Hepatocyte (in vitro differentiated cells): ENCODE data around the gene ARHGDIB.

Experiments
- CTCF ChIP-seq: fragments of 200-600 bp; sonication (generic); IDR thresholded peaks from 2 replicates; pipeline ENCODE4 v1.5.1; 2016; ENCODE audit warnings: antibody characterized with exemption, mild to moderate bottlenecking; ENCODE audit not compliant: poor library complexity
- EZH2 ChIP-seq: fragments of 200-600 bp; sonication (generic); IDR thresholded peaks from 2 replicates; pipeline ENCODE4 v1.6.1; 2016; ENCODE audit warnings: antibody characterized with exemption, mild to moderate bottlenecking, borderline replicate concordance

DNA sequence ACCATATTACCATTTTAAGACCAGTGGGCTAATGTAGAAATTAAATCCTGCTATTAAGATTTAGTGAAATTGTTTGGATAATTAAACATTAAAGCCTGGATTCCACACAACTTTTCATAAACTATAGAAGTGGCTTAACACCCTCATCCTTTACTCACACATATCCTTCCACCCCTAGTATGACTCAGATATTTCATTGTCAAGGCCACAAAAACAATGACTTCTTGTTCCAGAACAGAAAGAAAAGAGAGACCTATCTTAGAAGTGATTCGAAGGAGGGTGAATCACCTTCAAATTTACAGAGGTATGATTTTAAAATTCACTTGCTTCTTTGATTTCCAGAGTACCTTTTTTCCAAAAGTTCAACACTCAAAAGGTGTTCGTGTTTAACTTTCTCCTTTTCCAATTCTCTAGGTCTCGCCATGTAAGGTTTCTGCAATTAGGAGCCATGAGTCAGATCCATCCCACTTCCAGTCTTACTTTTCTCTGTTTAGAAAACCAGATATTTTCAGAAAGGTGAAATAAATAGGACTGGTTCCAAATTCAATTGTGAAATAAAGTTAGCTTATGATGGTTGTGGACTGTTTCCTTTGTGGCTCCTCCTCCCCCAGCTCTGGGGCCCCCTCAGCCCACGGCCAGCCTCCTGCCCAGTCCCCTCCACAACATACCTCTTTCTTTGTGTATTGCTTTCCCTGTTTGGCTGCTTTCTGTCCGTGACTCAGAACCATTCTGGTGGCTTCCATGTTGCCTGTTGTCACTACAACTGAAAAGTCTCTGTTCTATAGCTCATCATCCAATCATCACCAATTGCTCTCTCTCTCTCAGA, 51.1 kb downstream of the ARHGDIB start:
- TF ChIP-seq CTCF (no peak), EZH2 (no peak)
